GM19043 (cell line): ENCODE data around the gene TBX19.

Experiments
- ATAC-seq: cut with Tn5 transposase; IDR thresholded peaks from one replicate; pipeline ENCODE4 v1.9.1; 2021; ENCODE audit warnings: low read depth; ENCODE audit not compliant: unreplicated experiment

The TBX19 gene

DNA sequence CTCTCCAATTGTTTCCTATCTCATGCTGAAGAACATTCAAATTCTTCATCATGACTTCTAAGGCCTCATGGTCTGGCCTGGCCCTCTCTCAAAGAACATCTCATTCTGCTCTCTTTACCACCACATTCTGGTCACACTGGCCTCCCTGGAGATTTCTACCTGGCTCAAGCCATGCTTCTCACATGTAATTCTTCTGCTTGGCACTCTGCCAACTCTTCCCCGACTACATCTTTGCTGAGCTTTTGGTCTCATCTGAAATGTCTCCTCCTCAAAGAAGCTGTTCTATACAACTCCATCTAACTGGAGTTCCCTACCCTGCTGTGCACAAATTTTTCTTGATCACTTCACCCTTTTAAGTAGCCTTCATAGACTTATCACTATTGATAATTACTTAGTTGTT lies 1.4 kb upstream of the TBX19 start:
- ATAC-seq: no peak

DNA sequence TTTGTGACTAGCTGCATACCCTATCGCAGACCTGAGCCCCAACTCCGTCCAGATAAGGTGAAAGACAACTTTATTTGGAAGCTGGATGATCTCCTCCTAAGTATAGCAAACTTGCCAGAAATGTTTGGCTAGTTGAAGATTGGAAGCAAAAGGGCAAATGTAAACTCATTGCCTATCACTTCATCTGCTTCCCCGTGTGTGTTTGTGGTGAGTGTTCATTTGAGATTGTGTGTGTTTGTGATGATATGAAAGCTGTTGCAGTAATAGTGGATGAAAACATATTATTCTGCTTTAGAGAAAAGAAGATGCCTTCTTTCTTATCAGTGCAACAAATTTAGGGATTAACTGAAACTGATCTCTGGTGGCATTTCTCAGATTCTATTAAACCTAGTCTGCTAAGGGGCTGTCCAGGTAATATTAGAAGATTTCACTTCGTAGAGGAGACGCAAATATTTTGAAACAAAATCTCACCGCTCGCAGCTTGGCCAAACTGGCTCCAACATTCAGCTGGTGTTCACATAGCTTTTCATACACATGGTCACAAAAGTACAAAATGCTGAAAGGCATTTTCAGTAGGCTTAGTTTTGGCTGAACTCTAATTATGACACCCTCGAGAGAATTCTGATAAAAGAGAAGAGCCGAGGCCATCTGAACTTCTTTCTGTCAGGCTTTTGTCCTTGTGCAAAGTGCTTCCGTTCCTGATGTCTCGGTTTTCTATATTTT lies 1.1 kb downstream of the TBX19 start:
- no peak for ATAC-seq

DNA sequence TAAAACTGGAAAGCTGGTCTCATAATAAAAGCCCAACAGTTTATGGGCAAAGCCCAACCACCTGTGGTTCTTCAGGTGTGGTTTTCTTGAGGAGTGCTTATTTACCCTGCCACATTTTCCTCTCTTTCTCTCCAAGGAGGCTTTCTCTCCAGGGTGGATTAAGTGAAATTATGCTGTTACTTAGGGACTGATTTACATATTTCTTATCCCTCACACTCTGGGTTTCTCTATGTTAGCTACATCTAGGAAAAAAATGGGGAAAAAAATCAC lies 4.8 kb downstream of the TBX19 start:
- no peak for ATAC-seq

DNA sequence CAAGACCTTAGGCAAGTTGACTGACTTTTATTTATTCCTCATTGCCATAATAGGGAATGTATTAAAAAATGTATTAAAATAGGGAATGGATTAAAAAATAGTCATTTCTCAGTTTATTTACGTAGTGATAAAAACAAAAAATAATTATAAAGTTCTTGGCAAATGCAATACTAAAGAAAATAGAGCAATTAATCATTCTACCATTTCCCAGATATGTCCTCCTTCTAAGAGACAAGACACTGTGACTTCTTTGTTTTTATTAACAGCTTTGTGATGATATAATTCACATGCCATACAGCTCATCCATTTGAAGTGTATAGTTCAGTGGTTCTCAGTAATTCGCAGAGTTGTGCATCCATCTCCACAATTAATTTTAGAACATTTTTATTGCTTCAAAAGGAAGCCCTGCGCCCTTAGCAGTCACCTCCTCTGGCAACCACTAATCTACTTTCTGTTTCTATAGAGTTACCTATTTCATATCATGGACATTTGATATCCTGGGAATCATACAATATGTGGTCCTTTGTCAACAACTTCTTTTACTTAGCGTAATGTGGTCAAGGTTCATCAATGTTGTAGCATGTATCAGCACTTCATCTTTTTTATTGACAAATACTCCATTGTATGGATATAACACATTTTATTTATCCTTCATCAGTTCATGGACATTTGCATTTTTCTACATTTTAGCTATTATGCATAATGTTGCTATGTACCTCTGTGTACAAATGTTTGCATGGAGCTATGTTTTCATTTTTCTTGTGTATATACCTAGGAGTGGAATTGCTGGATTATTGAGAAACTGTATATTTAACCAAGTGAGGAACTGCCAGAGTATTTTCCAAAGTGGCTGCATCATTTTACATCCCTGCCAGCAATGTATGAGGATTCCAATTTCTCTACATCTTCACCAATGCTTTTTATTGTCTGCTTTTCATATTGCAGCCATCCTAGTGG lies 5.6 kb downstream of the TBX19 start:
- no peak for ATAC-seq

DNA sequence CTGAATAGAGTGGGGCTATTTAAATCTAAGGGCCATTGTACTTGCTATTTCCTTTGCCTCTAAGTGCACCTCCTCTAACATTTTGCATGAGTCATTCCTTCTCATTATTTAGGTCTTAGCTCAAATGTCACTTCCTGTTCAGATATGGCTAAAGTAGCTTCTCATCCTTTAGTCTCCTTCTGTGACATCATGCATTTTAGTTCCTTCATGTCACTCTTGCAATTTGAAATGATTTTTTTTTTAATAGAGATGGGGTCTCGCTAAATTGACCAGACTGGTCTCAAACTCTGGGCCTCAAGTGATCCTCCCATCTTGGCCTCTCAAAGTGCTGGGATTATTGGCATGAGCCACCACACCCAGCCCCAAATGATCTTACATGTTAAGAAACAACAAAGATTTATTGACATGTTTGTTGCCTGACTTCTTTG lies 6.6 kb downstream of the TBX19 start:
- no peak for ATAC-seq

DNA sequence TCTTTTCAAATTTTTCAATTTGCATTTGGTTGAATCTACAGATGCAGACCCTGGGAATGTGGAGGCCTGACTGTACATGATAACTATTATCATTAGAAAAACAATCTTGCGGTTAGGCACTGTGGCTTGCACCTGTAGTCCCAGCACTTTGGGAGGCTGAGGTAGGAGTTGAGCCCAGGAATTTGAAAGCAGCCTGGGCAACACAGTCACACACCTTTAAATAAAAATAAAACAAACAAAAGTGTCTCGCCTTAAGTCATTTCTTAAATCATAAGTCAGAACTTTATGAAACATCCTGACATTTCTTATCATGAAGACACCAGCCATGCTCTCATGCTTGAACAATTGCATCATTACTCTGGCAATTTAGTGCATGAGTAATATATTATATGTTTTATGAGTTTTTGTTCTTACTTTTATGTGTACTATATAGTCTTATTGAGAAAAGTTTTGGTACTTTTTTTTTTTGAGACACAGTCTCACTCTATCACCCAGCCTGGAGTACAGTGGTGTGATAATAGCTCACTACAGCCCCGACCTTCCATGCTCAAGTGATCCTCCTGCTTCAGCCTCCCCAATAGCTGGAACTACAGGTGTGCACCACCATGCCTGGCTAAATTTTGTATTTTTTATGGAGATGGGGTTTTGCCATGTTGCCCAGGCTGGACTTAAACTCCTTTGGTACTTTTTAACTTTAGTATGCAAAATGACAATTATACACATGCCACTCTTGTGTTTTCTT lies 7.8 kb downstream of the TBX19 start:
- ATAC-seq: no peak

DNA sequence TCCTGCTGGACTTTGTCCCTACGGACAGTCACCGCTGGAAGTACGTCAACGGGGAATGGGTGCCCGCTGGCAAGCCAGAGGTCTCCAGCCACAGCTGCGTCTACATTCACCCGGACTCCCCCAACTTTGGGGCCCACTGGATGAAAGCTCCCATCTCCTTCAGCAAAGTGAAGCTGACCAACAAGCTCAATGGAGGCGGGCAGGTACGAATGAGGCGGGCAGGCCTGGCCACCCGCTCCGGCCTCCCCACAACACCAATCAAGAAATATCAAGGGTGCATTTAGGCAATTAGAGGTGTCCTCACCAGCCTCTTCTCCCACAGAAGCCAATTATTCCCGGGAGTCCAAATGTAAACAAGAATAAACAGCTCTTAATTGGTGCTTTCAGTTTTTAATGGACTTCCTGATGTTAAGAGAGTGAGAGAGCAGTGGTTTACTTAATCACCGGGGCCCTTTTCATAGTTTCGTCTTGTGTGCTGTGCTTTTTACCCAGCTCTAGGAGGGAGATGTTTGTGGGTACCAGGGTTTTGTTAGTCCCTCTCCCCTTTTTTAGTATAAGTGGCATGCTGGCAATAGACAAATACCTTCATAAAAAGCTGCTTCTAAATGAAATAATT lies 10.7 kb downstream of the TBX19 start:
- ATAC-seq: no peak

DNA sequence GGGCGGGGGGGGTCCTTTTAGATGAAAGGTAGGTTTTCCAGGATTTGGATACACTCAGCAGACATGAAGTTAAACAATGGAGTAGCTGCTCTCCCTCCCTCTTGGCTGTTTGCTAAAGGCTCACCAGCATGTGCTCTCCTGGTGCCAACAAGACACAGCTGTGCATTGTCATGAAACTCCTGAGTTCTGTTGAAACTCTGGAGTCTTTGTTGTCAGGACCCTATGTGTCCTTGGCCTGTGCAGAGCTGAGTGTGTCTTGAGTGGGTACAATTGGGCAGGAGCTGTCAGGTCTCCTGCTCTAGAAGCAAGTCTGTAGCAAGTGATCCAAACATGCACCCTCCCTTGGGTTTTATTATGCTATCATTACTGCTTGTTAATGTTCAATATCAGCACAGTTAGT lies 12.7 kb downstream of the TBX19 start:
- ATAC-seq: no peak

DNA sequence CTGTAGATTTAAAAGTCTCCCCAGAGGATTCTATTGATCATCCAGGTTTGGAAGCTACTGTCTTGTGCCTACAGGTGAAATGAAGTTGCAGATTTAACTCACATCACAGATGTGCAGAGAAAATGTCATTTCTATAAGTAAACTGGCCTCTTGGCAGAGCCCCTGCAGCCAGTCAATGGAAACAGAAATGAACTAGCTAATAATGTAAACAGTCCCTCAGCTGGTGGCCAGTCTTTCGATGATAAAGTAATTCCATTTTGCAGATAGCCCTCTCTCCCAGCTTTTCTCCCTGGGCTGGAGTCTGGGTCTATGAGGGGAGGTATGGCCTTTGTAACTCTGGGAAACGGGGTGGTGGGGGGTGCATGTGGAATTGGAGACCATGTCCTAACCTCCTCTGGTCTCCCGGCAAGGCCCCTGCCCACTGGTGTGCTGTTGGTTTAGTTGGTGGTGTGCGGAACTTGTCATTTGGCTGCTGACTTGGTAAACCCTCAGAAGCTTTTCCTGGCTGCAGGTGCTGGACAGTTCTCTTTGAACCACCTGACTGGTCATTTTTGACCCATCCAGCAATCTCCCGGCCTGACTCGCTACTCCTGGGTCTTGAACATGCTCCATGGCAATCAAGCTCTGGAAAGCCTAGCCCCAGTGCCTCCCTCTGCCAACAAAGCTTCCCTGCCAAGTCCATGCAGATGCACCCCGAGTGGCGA lies 14.9 kb downstream of the TBX19 start:
- no peak for ATAC-seq

DNA sequence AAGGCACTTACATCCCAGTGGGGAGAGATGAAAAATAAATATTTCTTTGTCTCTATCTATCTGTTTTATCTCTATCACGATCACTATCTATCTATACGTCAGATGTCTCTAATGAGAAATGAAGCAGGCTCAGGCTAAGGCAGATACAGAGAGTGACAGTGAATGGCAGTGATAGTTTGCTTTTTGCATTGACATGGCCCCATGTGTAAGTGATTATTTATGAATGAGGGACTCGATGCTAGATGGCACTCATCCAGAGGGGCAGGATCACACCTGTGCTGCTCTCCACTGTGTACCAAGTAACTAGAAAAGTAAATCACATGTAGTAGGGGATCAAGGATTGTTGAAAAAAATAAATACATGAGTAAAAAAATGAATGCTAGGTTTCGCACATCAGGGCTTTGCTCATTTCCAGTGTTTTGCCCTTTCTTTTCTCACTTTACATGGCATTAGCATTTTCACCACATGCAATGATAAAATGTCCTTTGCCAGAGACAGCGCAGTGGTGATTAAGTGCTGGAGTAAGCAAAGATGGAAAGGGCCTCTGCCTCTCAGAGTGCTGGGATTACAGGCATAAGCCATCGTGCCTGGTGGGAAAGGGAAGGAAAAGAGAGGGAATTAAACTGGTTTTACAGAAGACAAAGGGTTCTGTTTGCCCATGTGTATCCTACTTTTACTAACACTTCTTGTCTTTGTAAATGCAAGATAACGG lies 16.5 kb downstream of the TBX19 start:
- ATAC-seq: no peak

DNA sequence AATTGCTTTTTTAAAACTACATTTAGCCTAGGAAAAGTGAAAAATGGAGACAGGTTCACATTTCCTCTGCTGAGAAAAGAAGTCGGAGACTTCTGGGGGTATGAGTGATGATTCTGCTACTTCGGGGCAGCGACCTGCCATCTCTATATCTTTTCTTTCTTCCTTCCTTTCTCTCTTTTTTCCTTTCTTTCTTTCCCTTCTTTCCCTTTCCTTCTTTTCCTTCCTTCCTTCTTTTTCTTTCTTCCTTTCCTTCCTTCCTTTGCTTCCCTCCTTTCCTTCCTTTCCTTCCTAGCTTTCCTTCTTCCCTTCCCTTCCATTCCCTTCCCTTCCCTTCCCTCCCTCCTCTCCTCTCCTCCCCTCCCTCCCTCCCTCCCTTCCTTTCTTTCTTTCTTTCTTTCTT lies 17.8 kb downstream of the TBX19 start:
- no peak for ATAC-seq

DNA sequence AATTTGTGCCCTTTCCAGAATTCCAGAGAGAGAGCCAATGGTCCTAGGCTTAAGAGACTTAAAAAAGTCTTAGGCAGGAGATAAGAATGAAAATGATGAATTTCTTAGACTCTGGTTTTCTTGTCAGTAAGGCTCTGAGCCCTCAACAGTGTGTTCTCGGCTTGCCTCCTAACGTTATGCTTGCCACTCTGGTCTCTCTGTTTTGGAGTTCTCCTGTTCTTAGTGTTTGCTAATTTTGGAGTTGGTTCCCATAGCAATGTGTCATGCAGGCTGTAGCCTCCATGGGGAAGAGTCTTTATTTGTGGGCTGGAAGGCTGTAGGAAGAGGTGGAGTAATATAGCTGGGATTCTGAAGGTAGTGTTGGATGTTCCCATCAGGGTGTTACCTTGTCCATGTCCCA lies 19.9 kb downstream of the TBX19 start:
- no peak for ATAC-seq

DNA sequence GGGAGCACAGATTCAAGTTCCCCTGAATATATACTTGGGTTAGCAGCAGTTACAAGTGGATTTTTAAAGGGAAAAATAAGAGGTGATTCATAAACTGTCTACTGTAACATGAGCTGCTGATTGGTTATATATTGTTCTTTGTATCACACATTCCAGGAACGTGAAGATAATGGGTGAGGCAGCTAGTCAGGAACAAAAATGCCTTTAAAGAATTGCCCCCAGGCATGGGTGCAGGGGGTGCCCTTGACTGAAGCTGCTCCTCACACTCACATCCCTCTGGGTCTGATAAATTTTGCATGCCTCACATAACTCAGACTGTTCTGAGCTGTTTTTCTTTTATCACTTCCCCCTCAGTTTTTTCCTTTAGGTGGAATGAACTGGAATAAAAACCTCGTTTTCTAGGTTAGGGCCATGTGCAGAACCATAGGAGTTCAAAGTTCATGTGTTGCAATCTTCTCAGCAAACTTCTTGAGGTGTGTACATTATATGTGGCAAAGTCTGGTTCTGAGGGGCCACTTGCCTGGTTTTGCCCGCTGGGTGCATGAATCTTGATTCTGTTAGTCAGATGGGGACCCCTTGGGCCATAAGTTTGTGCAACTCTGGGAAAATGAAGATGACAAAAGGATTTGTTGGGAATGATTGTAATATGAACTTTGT lies 21.1 kb downstream of the TBX19 start:
- no peak for ATAC-seq

DNA sequence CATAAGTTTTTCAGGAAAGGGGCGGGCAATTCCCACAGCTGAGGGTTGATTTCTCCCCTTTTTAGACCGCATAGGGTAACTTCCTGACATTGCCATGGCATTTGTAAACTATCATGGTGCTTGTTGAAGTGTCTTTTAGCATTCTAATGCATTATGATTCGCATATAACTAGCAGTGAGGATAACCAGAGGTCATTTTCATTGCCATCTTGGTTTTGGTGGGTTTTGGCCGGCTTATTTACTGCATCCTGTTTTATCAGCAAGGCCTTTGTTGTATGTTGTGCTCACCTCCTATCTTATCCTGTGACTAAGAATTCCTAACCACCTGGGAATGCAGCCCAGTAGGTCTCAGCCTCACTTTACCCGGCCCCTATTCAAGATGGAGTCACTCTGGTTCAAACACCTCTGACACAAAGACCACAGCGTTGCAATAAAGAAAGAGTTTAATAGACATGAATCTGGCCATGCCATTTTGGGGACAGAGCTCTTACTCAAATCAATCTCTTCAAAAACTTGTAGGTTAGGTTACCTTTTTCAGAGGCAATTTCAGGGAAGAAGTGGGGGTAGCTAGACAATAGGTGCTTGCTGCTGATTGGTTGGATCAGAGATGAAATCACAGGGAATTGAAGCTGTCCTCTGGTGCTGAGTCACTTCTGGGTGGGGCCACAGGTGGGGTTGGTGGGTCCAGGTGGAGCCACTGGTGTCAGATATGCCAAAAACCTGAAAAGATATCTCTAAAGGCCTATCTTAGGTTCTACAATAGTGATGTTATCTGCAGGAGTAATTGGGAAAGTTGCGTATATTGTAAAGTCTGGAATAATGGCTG lies 23.3 kb downstream of the TBX19 start:
- ATAC-seq: no peak

DNA sequence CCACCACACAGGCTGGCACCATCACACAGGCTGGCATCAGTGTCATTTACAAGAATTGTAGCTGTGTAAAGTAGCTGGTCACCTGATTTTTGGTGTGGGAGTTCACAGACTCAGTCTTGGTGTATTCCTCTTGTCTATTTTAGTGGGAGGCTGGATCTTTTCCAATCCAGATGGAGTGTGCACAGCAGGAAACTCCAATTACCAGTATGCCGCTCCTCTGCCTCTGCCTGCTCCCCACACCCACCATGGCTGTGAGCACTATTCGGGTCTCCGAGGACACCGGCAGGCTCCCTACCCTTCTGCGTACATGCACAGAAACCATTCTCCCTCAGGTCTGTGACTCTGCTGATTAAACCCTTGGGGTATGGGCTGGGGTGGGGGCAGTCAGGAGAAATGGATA lies 24.2 kb downstream of the TBX19 start:
- ATAC-seq: no peak

DNA sequence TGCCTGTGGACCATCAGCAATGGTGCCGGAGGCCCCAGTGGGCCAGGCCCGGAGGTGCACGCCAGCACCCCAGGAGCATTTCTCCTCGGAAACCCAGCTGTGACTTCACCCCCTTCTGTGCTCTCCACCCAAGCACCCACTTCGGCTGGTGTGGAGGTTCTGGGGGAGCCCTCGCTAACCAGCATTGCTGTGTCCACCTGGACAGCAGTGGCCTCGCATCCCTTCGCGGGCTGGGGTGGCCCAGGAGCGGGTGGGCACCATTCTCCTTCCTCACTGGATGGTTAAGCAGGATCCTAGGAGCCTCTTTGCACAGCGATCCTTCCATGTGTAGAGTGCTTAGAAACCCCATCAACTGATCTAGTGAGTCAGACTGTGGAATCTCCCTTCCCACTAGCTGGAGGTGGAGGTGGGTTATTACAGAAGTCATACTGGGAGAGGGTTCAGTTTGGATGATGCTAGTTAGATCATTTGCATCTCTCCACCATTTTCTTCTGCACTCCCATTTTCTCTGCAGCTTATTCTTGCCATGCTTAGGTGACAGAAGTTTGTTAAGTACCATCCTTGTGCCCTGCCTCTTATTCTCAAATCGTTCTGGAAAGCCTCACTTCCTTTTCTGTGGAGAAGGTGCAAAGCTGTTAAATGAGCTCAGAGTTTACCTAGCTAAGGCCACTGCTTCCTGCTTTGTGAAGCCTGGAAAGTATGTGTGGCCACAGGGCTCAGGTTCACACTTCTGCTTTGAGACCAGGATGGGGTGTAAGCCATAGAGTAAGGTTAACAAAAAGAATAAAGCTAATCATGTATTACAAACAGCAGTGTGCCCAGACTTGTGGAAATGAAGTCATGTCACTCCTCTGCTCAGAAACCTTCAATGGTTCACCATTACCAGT lies 32.3 kb downstream of the TBX19 start:
- peak; percentile 57 for ATAC-seq

DNA sequence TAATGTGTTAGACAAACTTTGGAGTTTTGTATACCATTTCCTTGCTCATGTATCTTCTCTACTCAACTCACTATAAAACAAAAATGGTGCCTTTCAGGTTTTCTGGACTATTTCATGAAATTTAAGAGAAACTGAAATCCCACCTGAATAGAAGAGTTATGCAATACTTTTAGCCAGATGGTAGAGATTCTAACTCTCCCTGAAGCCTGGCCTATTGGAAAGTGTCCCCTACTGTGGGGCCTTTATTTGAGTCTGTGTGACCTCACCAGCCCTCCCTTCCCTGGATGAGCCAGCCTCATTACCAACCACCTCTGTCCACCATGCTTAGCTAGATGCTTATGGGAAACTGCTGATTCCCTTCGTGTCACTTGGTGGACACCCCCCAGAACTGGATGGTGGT lies 35.5 kb downstream of the TBX19 start:
- ATAC-seq: no peak
